Esophagus muscularis mucosa (tissue), 4 donors: ENCODE results near the gene PLCD1.

ENCODE experiments used
- EP300 ChIP-seq: sonication (generic); formaldehyde crosslinking; IDR thresholded peaks from one replicate; pipeline ENCODE4 v1.6.1; 2017; ENCODE audit warnings: antibody characterized with exemption
- POLR2A ChIP-seq: fragments of 450-650 bp; IDR thresholded peaks from one replicate; pipeline ENCODE4 v1.6.1; 2017; ENCODE audit warnings: antibody characterized with exemption, moderate library complexity, mild to moderate bottlenecking, low read depth
- POLR2AphosphoS5 ChIP-seq, 2 donors: sonication (generic); formaldehyde crosslinking; IDR thresholded peaks; one replicate each; pipeline ENCODE4 v1.6.1; 2017; ENCODE audit warnings: antibody characterized with exemption in 2 of 2
- TF ChIP-seq, protein P1 (sequence below), 3 experiments: fragments of 200-600 bp in 2 of 3; fragments of 450-650 bp in 1 of 3; sonication (generic) in 2 of 3; IDR thresholded peaks; one replicate each; pipeline ENCODE4 v1.5.1; 2017 to 2019; ENCODE audit warnings: antibody characterized with exemption in 3 of 3, mild to moderate bottlenecking in 2 of 3, moderate library complexity in 1 of 3

DNA sequence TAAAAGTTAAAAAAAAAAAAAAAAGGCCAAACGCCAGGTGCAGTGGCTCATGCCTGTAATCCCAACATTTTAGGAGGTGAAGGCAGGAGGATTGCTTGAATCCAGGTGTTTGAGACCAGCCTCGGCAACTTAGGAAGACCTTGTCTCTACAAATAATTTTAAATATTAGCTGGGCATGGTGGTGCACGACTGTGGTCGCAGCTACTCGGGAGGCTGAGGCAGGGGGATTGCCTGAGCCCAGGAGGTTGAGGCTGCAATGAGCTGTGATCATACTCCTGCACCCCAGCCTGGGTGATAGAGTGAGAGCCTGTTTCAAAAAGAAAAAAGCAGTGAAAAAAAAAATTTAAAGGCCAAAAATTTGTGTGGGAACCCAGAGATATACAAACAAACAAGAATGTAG is 6.8 kb upstream of the PLCD1 start:
- TF ChIP-seq, protein P1, sequence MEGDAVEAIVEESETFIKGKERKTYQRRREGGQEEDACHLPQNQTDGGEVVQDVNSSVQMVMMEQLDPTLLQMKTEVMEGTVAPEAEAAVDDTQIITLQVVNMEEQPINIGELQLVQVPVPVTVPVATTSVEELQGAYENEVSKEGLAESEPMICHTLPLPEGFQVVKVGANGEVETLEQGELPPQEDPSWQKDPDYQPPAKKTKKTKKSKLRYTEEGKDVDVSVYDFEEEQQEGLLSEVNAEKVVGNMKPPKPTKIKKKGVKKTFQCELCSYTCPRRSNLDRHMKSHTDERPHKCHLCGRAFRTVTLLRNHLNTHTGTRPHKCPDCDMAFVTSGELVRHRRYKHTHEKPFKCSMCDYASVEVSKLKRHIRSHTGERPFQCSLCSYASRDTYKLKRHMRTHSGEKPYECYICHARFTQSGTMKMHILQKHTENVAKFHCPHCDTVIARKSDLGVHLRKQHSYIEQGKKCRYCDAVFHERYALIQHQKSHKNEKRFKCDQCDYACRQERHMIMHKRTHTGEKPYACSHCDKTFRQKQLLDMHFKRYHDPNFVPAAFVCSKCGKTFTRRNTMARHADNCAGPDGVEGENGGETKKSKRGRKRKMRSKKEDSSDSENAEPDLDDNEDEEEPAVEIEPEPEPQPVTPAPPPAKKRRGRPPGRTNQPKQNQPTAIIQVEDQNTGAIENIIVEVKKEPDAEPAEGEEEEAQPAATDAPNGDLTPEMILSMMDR (IDR thresholded peaks at IDR 0.05) = no peak
- TF ChIP-seq POLR2A (no peak), POLR2AphosphoS5 (IDR thresholded peaks at IDR 0.05) (no peak), EP300 (no peak)
